ENCODE measurements around the gene ITPRIPL1.

Gene ITPRIPL1

GRCh38 chr2:96326564-96326963 lies 1.4 kb downstream of the ITPRIPL1 start:
- TF ChIP-seq CTCF (IDR thresholded peaks at IDR 0.05): no peak

DNA sequence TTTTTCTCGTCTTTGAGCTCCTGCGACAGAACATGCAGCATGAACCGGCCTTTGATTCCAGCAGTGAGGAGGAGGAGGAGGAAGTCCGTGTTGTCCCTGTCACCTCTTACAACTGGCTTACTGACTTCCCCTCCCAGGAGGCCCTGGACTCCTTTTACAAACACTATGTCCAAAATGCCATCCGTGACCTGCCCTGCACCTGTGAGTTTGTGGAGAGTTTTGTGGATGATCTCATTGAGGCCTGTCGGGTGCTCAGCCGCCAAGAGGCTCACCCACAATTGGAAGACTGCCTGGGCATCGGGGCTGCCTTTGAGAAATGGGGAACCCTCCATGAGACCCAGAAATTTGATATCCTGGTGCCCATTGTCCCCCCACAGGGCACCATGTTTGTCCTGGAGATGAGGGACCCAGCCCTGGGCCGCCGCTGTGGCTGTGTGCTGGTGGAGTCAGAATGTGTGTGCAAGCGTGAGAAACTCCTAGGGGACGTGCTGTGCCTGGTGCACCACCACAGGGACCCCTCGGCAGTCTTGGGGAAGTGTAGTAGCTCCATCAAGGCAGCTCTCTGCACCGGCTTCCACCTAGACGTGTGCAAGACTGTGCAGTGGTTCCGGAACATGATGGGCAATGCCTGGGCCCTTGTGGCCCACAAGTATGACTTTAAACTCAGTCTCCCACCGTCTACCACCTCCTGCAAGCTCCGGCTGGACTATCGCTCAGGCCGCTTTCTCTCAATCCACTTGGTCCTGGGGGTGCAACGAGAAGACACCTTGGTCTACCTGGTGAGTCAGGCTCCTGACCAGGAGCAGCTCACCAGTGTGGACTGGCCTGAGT lies 2.1 kb downstream of the ITPRIPL1 start:
- TF ChIP-seq CTCF (IDR thresholded peaks at IDR 0.05): no peak

- no peak for TF ChIP-seq CTCF (IDR thresholded peaks at IDR 0.05)
Measured at GRCh38 chr2:96329456-96329855, 4.3 kb downstream of the ITPRIPL1 start.

GRCh38 chr2:96329874-96330273 lies 4.8 kb downstream of the ITPRIPL1 start:
- no peak for TF ChIP-seq CTCF (IDR thresholded peaks at IDR 0.05)

- TF ChIP-seq CTCF (IDR thresholded peaks at IDR 0.05): no peak
Measured at GRCh38 chr2:96330407-96330806, 5.3 kb downstream of the ITPRIPL1 start.

DNA sequence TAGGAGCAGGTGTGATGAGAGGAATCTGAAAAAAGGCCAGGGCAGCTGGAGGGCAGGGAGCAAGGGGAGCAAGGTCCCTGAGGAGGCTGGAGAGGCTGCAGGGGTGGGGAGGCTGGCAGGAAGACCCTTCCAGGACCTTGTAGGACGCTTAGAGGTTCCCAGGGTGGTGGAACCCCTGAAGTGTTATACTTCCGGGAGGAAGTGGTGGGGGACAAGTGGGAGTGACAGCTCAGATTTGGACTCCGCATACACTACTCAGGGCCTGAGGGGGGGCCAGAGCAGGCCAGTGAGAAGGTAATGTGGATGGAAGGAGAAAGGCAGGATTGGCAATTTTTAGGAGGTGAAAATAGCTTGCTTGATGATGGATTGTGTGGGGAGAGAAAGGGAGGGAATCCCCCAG lies 8.6 kb downstream of the ITPRIPL1 start:
- no peak for TF ChIP-seq CTCF (IDR thresholded peaks at IDR 0.05)

DNA sequence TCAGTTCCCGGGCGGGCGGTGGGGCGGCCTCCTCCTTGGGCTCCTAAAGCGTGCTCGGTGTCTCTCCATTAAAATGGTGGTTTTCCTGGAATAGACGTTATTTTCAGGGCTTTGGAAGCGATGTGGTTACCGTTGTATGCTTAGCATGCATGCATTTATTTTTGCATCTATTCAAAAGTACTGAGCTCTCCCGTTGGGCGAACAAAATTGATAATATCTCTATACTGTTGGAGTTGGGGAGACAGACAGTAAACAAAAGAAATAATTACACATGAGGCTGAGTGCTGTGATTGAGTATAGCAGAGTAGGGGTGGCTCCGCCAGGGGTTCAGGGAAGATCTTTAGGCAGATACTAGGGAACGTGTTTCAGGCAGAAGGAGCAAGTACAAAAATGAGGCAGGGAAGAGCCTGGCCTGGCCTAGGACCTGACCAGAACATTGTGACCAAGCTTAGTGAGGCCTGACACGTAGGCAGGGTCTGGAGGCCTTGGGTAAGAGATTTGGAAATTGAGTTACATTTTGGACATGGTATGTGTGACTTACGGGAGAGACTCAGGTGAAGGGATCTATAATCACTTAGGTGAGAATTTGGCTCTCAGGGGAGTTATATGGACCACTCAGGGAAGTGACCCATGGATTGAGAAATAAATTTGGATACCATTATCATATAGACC lies 11.1 kb downstream of the ITPRIPL1 start:
- no peak for TF ChIP-seq CTCF (IDR thresholded peaks at IDR 0.05)
